Astrocyte (in vitro differentiated cells and primary cell): ENCODE results near the gene PLEKHG5. TPM values are rescaled to one million over a fixed set of nuclear protein-coding genes. Genes with fewer than 3 reads are reported as not detected.

Source experiments
- DNase-seq: peaks from one replicate; pipeline ENCODE4 v3.0.0-alpha.2; 2010; ENCODE audit warnings: low read depth
- FAIRE-seq: peaks from 2 replicates; lab custom pipeline; 2011; peaks lifted over from hg19 to GRCh38; lab: Jason Lieb, UNC
- H2AFZ ChIP-seq: 2 replicates; pipeline ENCODE4 v1.6.0; 2012; ENCODE audit warnings: low read depth, low read length, inconsistent platforms
- H3K27ac ChIP-seq: 2 replicates; pipeline ENCODE4 v1.5.1; 2011; ENCODE audit warnings: low read depth, low read length, inconsistent platforms
- H3K27me3 ChIP-seq: 2 replicates; pipeline ENCODE4 v1.6.0; 2011; ENCODE audit warnings: low read length, inconsistent platforms; ENCODE audit not compliant: insufficient read depth
- H3K36me3 ChIP-seq: 2 replicates; pipeline ENCODE4 v1.5.1; 2011; ENCODE audit warnings: low read length, inconsistent platforms; ENCODE audit not compliant: insufficient read depth
- H3K4me1 ChIP-seq: 2 replicates; pipeline ENCODE4 v1.5.1; 2011; ENCODE audit warnings: low read length, inconsistent platforms; ENCODE audit not compliant: insufficient read depth
- H3K4me2 ChIP-seq: 2 replicates; pipeline ENCODE4 v1.6.0; 2012; ENCODE audit warnings: low read length, inconsistent platforms
- H3K4me3 ChIP-seq: 2 replicates; pipeline ENCODE4 v1.5.1; 2011; ENCODE audit warnings: low read depth, mild to moderate bottlenecking, low read length, inconsistent platforms; ENCODE audit not compliant: insufficient read depth
- H3K79me2 ChIP-seq: 2 replicates; pipeline ENCODE4 v1.6.0; 2012; ENCODE audit warnings: mild to moderate bottlenecking, low read length, inconsistent platforms; ENCODE audit not compliant: insufficient read depth
- H3K9ac ChIP-seq: 2 replicates; pipeline ENCODE4 v1.6.0; 2012; ENCODE audit warnings: mild to moderate bottlenecking, low read length, inconsistent platforms
- H3K9me3 ChIP-seq: 2 replicates; pipeline ENCODE4 v1.5.1; 2012; ENCODE audit warnings: low read depth, mild to moderate bottlenecking, low read length, inconsistent platforms; ENCODE audit not compliant: insufficient read depth
- H4K20me1 ChIP-seq: 2 replicates; pipeline ENCODE4 v1.6.0; 2012; ENCODE audit warnings: low read length, inconsistent platforms; ENCODE audit not compliant: insufficient read depth
- H3K27ac Mint-ChIP-seq: one replicate; pipeline ENCODE4 v1.8.0; 2021; ENCODE audit warnings: mild to moderate bottlenecking, mixed read lengths; ENCODE audit not compliant: unreplicated experiment
- H3K27me3 Mint-ChIP-seq: one replicate; pipeline ENCODE4 v1.8.0; 2021; ENCODE audit warnings: low read depth, mixed read lengths; ENCODE audit not compliant: unreplicated experiment
- H3K36me3 Mint-ChIP-seq: one replicate; pipeline ENCODE4 v1.8.0; 2021; ENCODE audit warnings: low read depth, mixed read lengths; ENCODE audit not compliant: unreplicated experiment
- H3K4me1 Mint-ChIP-seq: one replicate; pipeline ENCODE4 v1.8.0; 2021; ENCODE audit warnings: low read depth, mixed read lengths; ENCODE audit not compliant: unreplicated experiment
- H3K4me3 Mint-ChIP-seq: one replicate; pipeline ENCODE4 v1.8.0; 2021; ENCODE audit warnings: mild to moderate bottlenecking, moderate library complexity, mixed read lengths; ENCODE audit not compliant: unreplicated experiment
- H3K9me3 Mint-ChIP-seq: one replicate; pipeline ENCODE4 v1.8.0; 2021; ENCODE audit warnings: mild to moderate bottlenecking, mixed read lengths; ENCODE audit not compliant: unreplicated experiment
- EZH2 ChIP-seq: IDR thresholded peaks from 2 replicates; pipeline ENCODE4 v1.6.1; 2012; ENCODE audit warnings: mild to moderate bottlenecking, low read length, inconsistent platforms; ENCODE audit not compliant: insufficient read depth
- total RNA-seq: library from RNA; stranded (reverse); gene quantifications from 2 replicates; pipeline ENCODE4 v1.2.1, GENCODE V29; 2021
- TF ChIP-seq, protein P1 (sequence below): IDR thresholded peaks from 2 replicates; pipeline ENCODE4 v1.5.1; 2011; ENCODE audit warnings: low read depth, mild to moderate bottlenecking, inconsistent platforms, low read length, moderate library complexity; ENCODE audit not compliant: insufficient read depth

PLEKHG5 gene
- total RNA-seq, 1 donor from 2014 or later: 25.1 TPM

DNA sequence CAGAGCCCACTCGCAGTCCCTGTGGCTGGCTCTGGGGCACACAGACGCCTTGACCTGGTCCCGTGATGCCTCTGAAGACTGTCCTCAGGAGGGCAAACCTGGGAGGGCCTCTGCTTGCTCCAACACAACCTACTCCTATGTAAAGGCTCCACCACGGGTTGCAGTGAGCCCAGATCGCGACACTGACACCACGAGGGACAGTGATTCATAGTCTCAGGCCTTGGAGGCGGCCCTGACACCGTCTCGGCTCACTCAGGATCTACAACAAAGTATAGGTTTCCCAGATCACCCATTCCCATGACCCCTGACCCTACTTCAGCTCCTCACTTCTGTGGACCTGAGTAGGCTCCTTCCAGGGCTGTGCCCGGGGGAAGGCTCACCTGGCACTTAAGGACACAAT lies 34.8 kb upstream of the PLEKHG5 start:
- no peaks in the 10 kb centered on the region for H3K9me3 Mint-ChIP-seq
- FAIRE-seq (no peak), DNase-seq (no peak)
- no peak overlapping the region for H3K27ac Mint-ChIP-seq
- Histone ChIP-seq H2AFZ (no peak overlapping the region), H3K79me2 (no peaks in the 10 kb centered on the region), H3K9ac (no peak overlapping the region), H3K27me3 (no peaks in the 10 kb centered on the region), H3K4me3 (no peak overlapping the region), H3K9me3 (no peaks in the 10 kb centered on the region), H3K27ac (no peak overlapping the region), H4K20me1 (no peaks in the 10 kb centered on the region), H3K36me3 (peaks cover 34% of the 10 kb centered on the region), H3K4me2 (no peak overlapping the region), H3K4me1 (no peaks in the 10 kb centered on the region)
- H3K36me3 Mint-ChIP-seq: peaks cover 20% of the 10 kb centered on the region
- H3K4me3 Mint-ChIP-seq: no peak overlapping the region
- peaks cover 5% of the 10 kb centered on the region for H3K4me1 Mint-ChIP-seq
- TF ChIP-seq, protein P1, sequence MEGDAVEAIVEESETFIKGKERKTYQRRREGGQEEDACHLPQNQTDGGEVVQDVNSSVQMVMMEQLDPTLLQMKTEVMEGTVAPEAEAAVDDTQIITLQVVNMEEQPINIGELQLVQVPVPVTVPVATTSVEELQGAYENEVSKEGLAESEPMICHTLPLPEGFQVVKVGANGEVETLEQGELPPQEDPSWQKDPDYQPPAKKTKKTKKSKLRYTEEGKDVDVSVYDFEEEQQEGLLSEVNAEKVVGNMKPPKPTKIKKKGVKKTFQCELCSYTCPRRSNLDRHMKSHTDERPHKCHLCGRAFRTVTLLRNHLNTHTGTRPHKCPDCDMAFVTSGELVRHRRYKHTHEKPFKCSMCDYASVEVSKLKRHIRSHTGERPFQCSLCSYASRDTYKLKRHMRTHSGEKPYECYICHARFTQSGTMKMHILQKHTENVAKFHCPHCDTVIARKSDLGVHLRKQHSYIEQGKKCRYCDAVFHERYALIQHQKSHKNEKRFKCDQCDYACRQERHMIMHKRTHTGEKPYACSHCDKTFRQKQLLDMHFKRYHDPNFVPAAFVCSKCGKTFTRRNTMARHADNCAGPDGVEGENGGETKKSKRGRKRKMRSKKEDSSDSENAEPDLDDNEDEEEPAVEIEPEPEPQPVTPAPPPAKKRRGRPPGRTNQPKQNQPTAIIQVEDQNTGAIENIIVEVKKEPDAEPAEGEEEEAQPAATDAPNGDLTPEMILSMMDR: no peak
- no peak for TF ChIP-seq EZH2
- no peaks in the 10 kb centered on the region for H3K27me3 Mint-ChIP-seq

- Histone ChIP-seq H3K27ac (no peak overlapping the region), H3K4me1 (peaks cover 17% of the 10 kb centered on the region), H3K9ac (no peak overlapping the region), H3K36me3 (peaks cover 19% of the 10 kb centered on the region), H3K4me3 (no peak overlapping the region), H3K79me2 (no peaks in the 10 kb centered on the region), H3K27me3 (no peaks in the 10 kb centered on the region), H4K20me1 (no peaks in the 10 kb centered on the region), H2AFZ (no peak overlapping the region), H3K9me3 (no peaks in the 10 kb centered on the region), H3K4me2 (no peak overlapping the region)
- H3K36me3 Mint-ChIP-seq: peaks cover 13% of the 10 kb centered on the region
- H3K27ac Mint-ChIP-seq: no peak overlapping the region
- TF ChIP-seq, protein P1: peak; percentile 54
- no peak for TF ChIP-seq EZH2
- H3K27me3 Mint-ChIP-seq: no peaks in the 10 kb centered on the region
- H3K4me1 Mint-ChIP-seq: peaks cover 23% of the 10 kb centered on the region
- FAIRE-seq (no peak), DNase-seq (no peak)
- no peaks in the 10 kb centered on the region for H3K9me3 Mint-ChIP-seq
- no peak overlapping the region for H3K4me3 Mint-ChIP-seq
These were observed 32.1 kb upstream of the PLEKHG5 start for GRCh38 chr1:6523566-6523965.

- H3K4me1 Mint-ChIP-seq: peaks cover 27% of the 10 kb centered on the region
- FAIRE-seq: no peak
- Histone ChIP-seq H4K20me1 (no peaks in the 10 kb centered on the region), H3K27me3 (no peaks in the 10 kb centered on the region), H3K9me3 (no peaks in the 10 kb centered on the region), H3K9ac (no peak overlapping the region), H3K4me2 (no peak overlapping the region), H2AFZ (no peak overlapping the region), H3K79me2 (no peaks in the 10 kb centered on the region), H3K27ac (no peak overlapping the region), H3K36me3 (peaks cover 14% of the 10 kb centered on the region), H3K4me1 (peaks cover 25% of the 10 kb centered on the region), H3K4me3 (no peak overlapping the region)
- H3K27ac Mint-ChIP-seq: peak overlapping the region; percentile 6
- H3K9me3 Mint-ChIP-seq: no peaks in the 10 kb centered on the region
- peak; percentile 41 for DNase-seq
- peak overlapping the region; percentile 21 for H3K4me3 Mint-ChIP-seq
- peaks cover 7% of the 10 kb centered on the region for H3K36me3 Mint-ChIP-seq
- H3K27me3 Mint-ChIP-seq: no peaks in the 10 kb centered on the region
- TF ChIP-seq, protein P1: no peak
These were observed 30.1 kb upstream of the PLEKHG5 start for GRCh38 chr1:6521536-6521935.
